NCI-H1417 treated with DMSO at 0.1 percent for 48 hours (cell line): ENCODE data around the gene LEPR.

ENCODE experiments used
- DNase-seq: peaks from one replicate; lab custom pipeline; 2025; lab: John Stamatoyannopoulos, UW

The LEPR gene

DNA sequence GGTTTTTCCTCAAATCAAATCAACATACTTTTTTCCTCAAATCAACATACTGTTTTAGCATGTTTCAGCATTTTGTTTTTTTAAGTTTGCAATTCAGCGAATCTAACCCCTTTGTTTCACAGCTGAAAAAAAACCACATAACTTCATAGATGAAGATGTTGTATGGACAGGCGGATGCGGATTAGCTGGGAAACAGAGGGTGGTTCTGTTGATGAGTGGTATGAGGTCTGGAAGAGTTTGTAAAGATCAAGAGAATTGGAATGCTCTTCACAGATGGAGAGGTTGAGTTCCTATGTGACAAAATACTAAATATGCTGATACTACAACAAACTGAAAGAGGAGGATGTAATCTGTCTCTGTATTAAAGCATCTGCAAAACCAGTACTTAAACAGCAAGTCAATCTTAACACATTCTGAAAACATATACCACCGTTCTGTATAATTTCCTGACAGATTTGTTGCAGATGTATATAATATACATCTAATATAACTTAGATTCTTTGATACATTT lies 10.6 kb upstream of the LEPR start:
- no peak for DNase-seq

DNA sequence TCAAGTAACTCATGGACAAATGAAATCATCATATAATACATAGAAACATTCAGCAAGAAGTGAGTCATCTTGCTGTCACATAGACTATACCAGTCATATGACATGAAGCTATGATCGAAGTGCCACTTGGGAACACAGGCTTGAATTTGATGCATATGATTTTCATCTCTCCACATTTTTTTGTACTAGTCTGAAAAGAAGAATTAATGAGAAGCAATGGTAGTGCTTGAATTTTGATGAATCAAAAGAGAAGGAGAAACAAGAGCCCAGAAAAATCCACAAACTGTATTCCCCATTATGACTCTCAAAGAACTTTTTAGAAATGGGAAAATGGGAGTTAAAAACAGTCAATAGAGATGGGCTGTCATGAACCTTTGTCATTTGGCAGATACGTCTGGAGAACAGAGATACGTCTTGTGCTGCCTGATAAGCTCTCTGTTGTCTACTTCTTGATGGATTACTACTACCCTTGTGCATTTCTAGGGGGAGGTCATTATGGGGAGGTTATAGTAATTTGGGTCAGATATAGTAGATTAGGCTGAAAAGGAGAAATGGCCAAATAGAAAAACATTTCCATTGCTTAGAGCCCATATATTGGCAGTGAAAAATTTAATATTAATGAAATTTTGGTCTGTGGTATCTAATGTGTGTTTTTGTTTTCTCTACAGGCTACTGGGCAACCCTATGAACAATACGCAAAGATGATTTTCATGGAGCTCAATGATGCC lies 8.0 kb upstream of the LEPR start:
- no peak for DNase-seq

DNA sequence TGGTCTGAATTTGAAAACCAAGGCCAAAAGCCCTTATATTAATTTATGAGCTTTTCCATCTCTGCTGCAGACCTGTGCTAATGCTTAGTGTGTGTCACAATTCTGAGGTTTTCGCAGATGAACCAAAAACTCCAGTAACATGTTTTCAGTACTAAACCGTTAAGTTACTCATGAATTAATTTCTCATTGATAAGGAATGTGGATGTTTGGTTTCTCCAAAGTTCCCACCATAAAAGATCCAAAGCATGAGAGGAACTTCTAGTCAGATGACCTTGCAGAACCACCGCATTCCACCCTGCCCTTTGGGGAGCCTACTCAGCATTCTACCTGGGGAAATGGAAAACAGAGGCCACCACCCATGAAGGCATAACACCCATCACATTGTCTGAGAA lies 7.5 kb upstream of the LEPR start:
- no peak for DNase-seq

DNA sequence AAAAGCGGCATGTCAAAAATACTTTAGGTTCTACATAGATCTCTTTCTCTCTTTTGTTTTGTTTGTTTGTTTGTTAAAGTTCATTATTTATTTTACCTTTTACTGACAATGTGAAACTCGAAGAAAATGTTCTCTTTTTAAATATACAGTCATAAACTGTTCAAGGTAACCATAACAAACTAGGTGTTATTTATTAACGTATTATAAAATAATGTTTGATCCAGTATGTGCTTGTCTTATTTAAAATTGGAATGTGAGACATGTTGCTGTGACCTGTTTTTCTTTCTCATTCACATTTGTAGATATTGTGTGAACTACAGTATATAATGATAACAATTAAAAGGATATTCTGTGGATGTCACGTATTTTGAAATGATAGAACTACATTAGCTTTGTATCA lies 5.9 kb upstream of the LEPR start:
- no peak for DNase-seq

DNA sequence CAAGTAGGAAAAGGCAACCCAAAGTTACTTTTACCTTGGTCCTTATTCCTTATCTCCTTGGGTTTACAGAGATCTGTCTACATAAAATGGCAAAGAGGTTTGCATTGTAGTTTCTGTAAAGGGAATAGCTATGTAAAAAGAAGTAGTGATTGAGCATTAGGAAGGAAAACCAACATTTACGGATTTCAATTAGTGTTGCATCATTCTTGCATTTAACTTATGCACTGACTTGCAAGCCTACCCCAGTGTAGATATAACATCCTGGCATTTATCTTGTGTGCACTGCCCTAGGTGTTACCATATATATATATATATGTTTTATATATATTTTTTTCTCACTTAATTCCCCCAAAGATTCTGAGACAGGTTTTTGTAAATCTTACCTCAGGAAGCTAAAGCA lies 3.7 kb upstream of the LEPR start:
- DNase-seq, result no peak

DNA sequence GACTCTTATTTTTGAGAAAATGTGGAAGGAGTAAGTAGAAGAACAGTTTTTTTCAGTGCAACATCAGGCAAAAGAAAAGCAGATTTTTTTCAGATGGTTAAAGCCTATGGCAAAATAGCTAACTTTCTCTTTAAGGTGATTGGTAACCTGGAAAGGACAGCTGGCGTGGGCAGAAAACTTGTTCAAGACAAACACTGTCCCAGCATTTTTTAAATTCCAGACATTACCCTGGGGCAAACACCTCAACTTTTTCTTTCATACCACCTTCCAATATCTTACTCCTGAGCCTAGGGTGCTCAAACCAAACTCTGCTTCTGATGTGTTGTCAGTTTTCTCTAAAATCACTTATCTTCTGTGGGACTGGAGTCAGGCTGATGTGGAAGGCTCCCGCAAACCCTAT lies 2.7 kb upstream of the LEPR start:
- no peak for DNase-seq

DNA sequence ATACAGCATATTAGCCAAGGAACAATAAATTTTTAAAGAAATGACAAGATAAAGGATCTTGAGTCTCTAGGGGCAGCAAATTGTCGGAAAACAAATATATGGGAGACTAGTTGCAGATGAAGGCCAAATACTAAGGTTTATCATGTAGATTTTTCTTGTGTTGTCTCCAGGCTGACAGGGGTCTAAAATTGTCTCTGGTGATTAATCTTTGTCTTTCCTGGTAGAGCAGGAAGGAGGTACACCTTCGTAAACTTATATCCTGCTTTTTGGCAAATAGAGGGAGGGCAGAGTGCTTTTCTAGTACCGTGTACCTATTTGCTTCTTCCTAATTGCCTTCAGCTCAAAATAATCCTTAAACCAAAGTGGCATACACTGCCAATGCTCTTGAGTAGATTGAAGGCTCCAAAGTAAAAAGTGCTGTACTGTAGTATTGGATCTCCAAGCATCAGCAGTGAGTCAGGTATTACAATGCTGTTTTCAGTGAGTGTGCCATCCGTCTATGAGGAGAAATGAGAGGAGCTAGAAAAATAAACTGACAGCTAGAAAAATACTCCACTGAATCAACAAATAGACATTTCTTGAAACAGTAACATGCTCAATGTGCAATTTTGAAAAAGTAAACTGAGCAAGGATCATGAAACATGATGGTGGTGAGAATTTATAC lies 1.8 kb upstream of the LEPR start:
- no peak for DNase-seq

DNA sequence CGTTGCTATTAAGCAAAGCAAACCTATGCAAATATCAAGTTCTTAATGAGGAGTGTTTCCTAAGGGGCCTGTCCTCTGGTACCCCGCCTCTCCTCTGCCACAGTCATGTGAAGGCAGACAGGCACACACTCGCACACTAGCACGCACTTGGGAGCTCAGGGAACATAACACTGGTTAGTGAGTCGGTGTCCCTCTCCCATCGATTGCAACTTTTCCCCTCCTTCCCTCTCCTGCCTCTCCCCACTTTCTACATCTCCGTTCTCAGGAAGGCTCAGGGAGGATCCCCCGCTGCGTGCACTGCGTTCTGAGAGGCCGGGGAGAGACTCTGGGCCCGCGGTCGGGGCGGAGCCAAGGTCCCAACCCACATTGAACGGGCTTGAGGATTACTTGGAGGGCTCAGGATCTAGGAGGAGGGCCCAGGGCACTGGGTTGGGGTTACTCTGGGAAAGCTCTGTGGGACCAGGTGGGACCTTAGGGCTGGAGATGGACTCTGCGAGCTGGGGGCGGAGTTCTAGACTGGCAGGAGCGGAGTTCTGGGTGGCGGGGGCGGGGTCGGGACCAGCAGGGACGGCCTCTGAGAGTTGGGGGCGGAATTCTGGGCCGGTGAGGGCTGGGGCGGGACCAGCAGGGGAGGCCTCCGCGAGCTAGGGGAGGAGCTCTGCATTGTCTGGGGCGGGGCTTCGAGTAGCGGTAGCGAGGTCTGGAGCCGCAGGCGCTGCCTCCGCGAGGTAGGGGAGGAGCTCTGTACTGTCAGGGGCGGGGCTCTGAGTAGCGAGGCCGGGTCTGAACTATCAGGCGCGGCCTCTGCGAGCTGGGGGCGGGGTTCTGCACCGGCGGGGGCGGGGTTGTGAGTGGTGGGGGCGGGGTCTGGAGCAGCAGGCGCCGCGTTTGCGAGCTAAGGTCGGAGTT lies 533 bp upstream of the LEPR start:
- DNase-seq, result peak; percentile 85

DNA sequence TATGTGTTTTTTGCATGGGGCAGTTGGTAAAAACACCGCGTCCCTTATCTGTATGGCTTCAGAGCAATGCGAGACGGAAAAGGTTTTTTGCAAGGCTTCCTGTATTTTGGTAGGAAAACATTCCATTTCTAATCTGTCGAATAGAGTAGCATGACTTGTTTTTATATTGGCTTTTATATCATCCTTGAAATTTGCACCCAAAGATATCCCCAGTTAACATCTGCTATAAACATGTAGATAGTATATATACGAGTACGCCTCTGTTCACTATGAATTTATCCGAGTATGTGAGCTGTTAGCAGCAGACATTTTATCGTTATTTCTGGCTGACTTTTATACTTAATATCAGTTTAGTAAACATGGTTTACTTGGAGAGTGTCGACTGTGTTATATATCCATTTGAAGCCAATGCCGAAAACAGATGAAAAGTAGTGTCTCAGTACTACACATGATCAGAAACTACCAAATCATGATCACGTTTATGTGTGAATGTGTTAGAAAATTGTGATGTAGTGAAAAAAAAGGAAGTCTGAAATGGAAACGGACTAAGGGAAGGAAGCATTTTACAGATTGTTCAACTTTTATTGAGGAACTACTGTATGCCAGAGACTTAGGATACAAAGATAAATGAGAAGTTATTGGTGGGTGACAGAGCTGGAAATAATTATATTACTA lies 1.0 kb downstream of the LEPR start:
- DNase-seq, result no peak

DNA sequence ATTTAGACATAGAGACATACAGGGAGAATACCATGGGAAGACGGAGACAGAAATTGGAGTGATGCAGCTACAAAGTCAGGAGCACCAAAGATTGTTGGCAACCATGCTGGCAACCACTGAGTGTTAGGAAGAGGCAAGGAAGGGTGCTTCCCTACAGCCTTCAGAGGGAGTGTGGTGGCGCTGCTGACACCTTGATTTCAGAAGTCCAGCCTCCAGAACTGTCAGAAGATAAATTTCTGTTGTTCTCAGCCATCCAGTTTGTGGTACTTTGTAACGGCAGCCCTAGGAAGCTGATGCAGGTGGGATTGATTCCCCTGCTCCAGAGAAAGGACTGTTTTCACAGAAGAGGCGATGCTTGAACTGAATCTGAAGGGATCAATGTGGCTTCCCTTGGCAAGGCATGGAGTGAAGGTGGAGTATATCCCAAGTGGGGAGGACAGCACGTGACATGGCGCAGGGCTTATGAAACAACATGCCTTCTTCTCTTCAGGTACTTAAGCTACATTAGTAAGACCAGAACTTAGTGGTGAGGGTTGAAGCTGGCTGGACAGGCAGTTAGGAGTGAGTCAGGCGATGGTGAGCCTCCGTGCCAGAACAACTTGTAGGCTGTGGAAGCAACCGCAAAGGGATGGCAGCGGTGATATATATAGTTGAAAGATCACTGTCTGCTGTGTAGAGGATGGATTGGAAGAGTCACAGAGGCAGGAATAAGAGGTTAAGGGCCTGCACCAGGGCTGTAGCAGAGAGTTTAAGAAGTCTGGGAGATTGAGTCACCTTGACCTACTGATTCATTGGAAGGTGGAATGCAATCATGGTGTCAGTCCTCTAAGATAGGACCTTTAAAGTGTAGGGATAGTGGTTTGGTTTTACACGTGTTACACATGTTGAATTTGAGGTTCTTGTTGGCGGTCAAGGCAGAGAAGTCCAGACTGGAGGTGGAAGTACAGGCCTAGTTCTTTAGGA lies 2.1 kb downstream of the LEPR start:
- DNase-seq, result no peak

DNA sequence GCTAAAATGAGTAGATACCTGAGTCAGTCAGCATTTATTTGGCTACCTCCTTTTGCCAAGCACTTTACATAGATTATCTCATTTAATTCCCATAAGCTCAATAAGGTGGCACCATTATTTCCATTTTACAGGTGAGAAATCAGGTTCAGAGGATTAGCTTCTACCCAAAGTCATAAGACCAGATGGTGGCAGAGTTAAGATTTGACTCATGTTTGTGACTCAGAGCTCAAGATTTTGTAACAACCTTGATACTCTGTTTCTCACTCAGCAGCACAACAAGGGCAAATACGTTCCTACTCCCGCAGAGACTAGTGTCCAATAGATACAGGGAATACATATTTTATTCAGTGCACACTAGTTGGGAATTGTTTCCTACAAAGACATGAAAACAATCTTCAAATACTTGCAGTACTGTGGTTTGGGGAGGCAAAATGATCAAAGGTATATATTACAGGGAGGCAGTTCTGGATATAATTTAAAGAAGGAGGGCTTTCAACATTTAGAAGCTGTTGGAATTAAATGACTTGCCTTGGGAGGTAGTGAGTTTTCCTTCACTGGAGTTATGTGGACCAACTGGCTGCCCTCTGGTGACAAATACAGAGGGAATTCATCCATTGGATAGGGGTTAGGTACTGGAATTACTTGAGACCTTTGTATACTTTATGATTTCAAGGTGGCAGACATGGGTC lies 3.6 kb downstream of the LEPR start:
- no peak for DNase-seq

DNA sequence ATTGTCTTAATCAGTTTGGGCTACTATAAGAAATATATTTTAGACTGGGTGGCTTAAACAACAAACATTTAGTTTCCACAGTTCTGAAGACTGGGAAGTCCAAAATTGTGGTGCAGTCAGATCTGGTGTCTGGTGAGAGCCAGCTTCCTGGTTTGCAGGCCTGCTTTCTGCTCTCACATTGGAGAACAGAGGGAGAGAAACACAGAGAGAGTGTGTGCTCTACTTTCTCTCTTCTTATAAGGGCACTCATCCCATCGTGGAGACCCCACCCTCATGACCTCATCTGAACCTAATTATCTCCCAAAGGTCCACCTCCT lies 4.1 kb downstream of the LEPR start:
- DNase-seq, result no peak

DNA sequence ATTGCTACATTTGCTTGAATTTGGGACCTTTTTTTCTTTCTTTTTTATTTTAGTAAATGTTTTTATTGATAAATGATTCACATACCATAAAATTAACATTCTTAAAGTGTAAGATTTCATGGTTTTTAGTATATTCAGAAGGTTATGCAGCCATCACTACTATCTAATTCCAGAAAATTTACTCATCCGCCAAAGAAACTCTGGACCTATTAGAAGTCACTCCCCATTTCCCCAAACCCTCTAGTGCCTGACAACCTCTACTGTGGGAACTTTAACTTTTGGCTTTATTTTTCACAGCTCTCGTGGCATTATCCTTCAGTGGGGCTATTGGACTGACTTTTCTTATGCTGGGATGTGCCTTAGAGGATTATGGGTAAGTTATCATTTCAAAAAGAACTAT lies 4.5 kb downstream of the LEPR start:
- no peak for DNase-seq

DNA sequence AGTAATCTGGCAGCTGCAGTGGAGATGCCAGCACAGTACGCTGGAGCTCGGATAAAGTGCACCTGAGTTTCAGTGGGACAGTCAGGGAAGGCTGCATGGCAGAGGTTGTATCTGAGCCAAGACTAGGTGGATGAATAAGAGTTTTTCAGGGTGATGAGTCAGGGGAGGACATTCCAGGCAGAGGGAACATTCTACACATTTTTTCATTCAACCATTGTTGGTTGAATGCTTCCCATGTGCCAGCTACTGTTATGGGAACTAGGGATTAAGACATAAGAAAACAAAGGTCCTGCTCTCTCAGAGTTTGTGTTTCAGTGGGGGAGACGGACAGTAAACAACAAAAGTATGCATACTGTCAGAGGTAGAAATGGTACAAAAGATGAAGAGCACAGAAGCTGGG lies 5.2 kb downstream of the LEPR start:
- DNase-seq, result no peak

DNA sequence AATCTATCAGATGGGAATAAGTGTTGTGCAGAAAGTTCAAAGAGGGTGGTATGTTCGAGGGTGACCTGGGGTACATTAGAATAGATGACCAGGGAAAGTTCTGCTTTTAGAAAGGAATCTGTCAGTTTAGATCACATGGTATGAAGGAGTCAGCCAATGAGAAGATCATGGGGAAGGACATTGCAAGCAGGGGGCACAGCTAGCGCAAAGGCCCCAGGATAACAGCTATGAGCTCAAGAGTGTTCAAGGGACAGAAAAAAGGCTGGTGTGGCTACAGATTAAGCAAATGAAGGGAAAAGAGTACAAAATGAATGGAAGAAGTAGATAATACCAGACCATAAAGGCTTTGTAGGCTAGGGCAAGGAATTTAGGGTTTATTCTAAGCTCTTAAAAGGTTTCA lies 8.6 kb downstream of the LEPR start:
- DNase-seq, result no peak

DNA sequence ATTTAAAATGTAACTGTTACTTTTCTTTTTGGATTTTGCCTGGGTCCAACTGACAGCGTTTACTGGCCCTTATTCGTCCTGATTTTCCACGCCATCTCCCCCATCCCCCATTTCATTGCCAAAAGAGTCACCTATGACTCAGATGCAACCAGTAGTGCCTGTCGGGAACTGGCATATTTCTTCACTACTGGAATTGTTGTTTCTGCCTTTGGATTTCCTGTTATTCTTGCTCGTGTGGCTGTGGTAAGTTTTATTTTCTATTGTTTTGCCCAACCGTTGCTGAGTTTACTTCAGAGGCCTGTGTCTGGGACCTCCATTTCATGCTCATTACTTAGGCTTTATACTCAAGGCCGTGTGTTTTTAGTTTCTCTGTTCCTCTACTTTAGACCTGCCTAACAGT lies 9.3 kb downstream of the LEPR start:
- no peak for DNase-seq

DNA sequence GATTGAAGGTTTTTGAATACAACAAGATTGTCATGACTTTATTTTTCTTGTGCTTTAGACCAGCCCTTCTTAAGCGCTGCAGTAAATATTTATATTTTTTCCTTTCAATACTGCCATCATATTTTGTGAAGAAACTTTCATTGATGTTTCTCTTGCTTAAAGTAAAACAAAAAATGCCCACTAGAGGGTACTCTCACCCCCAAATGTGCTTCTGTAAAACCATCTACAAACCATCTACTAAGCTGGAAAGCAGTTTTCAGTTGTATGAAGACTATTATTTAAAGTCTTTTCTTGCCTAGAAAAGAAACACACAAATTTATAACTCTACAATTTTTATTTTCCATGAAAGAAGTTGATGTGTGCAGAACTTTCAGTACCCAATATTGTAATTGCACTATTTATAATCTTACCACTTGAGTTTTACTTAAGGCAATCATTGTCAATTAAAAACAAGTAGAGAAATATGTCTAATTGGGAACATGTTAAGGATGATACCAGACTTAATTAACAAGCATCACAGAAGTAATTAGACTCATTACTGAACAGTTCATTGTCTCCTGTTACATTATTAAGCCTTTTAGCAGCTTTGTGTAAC lies 10.7 kb downstream of the LEPR start:
- DNase-seq, result no peak

DNA sequence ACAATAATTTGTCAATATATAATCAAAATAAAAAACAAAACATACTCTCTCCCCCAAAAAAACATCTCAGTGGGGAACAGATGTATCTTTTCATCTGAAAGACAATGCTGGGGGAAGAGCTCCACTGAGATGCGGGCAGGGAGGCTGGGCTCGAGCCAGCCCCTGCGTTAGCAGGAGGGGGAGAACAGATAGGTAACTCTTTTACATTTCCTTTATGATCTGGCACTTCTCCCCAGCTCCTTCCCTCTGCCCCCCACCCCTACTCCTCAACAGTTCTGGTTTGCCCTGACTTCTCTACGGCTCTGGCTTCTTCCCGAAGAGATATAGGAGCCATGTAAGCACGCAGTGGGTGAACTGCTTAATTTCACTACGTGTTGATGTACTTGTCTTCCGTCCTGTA lies 12.4 kb downstream of the LEPR start:
- no peak for DNase-seq

DNA sequence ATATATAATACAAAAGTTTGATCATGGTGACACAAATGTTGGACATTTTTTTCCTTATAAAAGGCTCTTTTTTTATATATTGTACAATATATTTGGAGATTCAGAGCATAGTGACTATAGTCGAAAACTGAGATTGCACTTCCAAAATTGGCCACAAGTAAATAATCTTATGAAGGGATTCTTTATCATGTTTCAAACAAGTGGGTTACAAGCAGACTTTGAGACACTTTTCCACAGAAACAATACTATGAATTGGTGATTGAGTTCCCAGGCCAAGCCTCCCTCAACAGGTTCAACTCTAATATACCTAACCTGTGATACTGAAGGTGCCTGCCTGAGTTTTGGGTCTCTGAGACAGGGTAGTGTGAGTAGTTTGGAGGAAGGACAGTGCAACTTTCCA lies 13.8 kb downstream of the LEPR start:
- DNase-seq, result no peak

DNA sequence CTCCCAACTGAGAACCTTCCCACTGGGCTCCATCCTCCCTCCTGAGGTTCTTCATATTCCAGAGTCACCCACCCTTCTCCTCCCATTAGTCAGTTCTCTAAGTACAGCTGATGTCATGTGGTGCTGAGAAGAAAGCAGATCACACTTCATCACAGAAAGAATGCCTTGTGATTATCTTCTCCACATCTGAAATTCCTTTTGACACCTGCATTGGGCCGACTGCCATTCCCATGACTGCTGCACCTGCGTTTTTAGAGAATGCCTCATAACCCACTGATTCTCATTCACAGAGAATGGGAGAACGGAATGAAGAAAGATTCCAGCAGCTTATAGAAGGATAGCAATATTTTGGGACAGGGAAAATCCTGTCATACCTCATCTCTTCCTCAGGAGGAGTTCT lies 14.3 kb downstream of the LEPR start:
- no peak for DNase-seq
